GM18519 (cell line): ENCODE data around the gene NUP62CL.
A peak's percentile ranks its signal among the peaks of the same experiment; 100 is the strongest.

Experiments used
- ATAC-seq: cut with Tn5 transposase; IDR thresholded peaks from one replicate; pipeline ENCODE4 v1.9.1; 2021; ENCODE audit warnings: mild to moderate bottlenecking, moderate library complexity; ENCODE audit not compliant: unreplicated experiment, low FRiP score

The NUP62CL gene

GRCh38 chrX:107154787-107155620 is 51.2 kb downstream of the NUP62CL start:
- no peak for ATAC-seq

GRCh38 chrX:107153005-107153404 is 53.2 kb downstream of the NUP62CL start:
- no peak for ATAC-seq

GRCh38 chrX:107146670-107147069 is 59.6 kb downstream of the NUP62CL start:
- no peak for ATAC-seq

GRCh38 chrX:107135965-107136307 is 70.3 kb downstream of the NUP62CL start:
- ATAC-seq, result no peak

- ATAC-seq, result no peak
Observed at GRCh38 chrX:107135049-107135964, 70.9 kb downstream of the NUP62CL start.

GRCh38 chrX:107123750-107124149 is 82.5 kb downstream of the NUP62CL start:
- ATAC-seq, result no peak

- ATAC-seq, result no peak
Observed at GRCh38 chrX:107119283-107119682, 87.0 kb downstream of the NUP62CL start.

GRCh38 chrX:107118322-107119147 is 87.7 kb downstream of the NUP62CL start, which contains the start of gene RBM41:
TSS of gene RBM41 (minus strand) at chrX:107118822. CDS start at chrX:107118773, 49 bp downstream.
- ATAC-seq, result peak; percentile 100

GRCh38 chrX:107117993-107118321 is 88.3 kb downstream of the NUP62CL start:
- no peak for ATAC-seq

GRCh38 chrX:107107459-107107858 is 98.8 kb downstream of the NUP62CL start:
- ATAC-seq, result no peak

- no peak for ATAC-seq
Observed at GRCh38 chrX:107102980-107103379, 103.3 kb downstream of the NUP62CL start.

- ATAC-seq, result no peak
Observed at GRCh38 chrX:107076158-107076557, 130.1 kb downstream of the NUP62CL start.
